Left lung (tissue), 10 donors: ENCODE results near the gene NBL1. TPM values are rescaled to one million over a fixed set of nuclear protein-coding genes. Genes with fewer than 3 reads are reported as not detected.

Experiments
- ATAC-seq: fragments of 200-7000 bp; cut with Tn5 transposase; one replicate; pipeline ENCODE4 v1.9.1; 2020; ENCODE audit warnings: moderate library complexity
- DNase-seq, 4 donors: peaks; one replicate each; pipeline ENCODE4 v3.0.0-alpha.2; 2013 to 2020
- H3K27ac ChIP-seq, 2 donors: fragments of 200-600 bp; sonication (generic) in 1 of 2; one replicate each; pipeline versions ENCODE4 v1.5.0 to v1.8.0; 2020 to 2021
- H3K27me3 ChIP-seq, 2 donors: fragments of 200-600 bp; sonication (generic) in 1 of 2; one replicate each; pipeline versions ENCODE4 v1.5.0 to v1.8.0; 2020 to 2021
- H3K36me3 ChIP-seq, 2 donors: fragments of 200-600 bp; sonication (generic) in 1 of 2; one replicate each; pipeline versions ENCODE4 v1.5.0 to v1.8.0; 2020 to 2021
- H3K4me1 ChIP-seq, 2 donors: fragments of 200-600 bp; one replicate each; pipeline ENCODE4 v1.8.0; 2021
- H3K4me3 ChIP-seq, 2 donors: fragments of 200-600 bp; sonication (generic) in 1 of 2; one replicate each; pipeline versions ENCODE4 v1.5.0 to v1.8.0; 2020 to 2021; ENCODE audit warnings: mild to moderate bottlenecking in 1 of 2
- H3K9me3 ChIP-seq, 2 donors: fragments of 200-600 bp; sonication (generic) in 1 of 2; one replicate each; pipeline versions ENCODE4 v1.5.0 to v1.8.0; 2020 to 2021
- CTCF ChIP-seq, 2 donors: fragments of 200-600 bp; sonication (generic) in 1 of 2; IDR thresholded peaks; one replicate each; pipeline versions ENCODE4 v1.5.0 to v1.8.0; 2021; ENCODE audit warnings: antibody characterized with exemption in 2 of 2
- intact Hi-C, 2 donors: fragments of 100-400 bp; cut with DNase I; formaldehyde crosslinking; loops; one replicate each; pipeline versions ENCODE4 v1.11.2 to v1.14.2; 2022
- polyA plus RNA-seq, 6 donors: library from polyadenylated mRNA; unstranded; fragments of 120-200 nt; gene quantifications; one replicate each; pipeline ENCODE4 v1.2.1, GENCODE V29; 2013; ENCODE audit not compliant: insufficient read length in 6 of 6
- total RNA-seq, 2 donors: library from RNA; stranded (reverse); fragmentation: NEBNext Ultra II Directional; extraction: Animal tissue kit (Norgen Biotek cat#: 25700); gene quantifications; one replicate each; pipeline ENCODE4 v1.2.1, GENCODE V29; 2021
- donor health status: DM: no; HTN: yes; CAD: no.
- donor health status: DM: no; HTN: no; CAD: no.

Gene NBL1
- total and polyA plus RNA-seq, 8 donors = 69.1 to 180 (median 89.6) TPM

- no peaks in the 10 kb centered on the region for H3K36me3 ChIP-seq
- no peak for DNase-seq
- no peak overlapping the region for H3K4me3 ChIP-seq
- H3K27me3 ChIP-seq = peaks cover 0 to 31% of the 10 kb centered on the region in 2 donors
- H3K4me1 ChIP-seq = no peaks in the 10 kb centered on the region
- H3K9me3 ChIP-seq = no peaks in the 10 kb centered on the region
- no peak for ATAC-seq
- TF ChIP-seq CTCF (IDR thresholded peaks at IDR 0.05) = no peak
- H3K27ac ChIP-seq = no peak overlapping the region
- intact Hi-C loops = no loop called here
Measured at GRCh38 chr1:19675797-19676196, 31.7 kb downstream of the NBL1 start.

- no peaks in the 10 kb centered on the region for H3K9me3 ChIP-seq
- ATAC-seq (peak; percentile 83), DNase-seq (peak in 2 of 4 donors; percentile 53 to 65)
- TF ChIP-seq CTCF (IDR thresholded peaks at IDR 0.05) = no peak
- H3K27ac ChIP-seq = no peak overlapping the region
- intact Hi-C loops = no loop called here
- H3K27me3 ChIP-seq = peaks cover 0 to 31% of the 10 kb centered on the region in 2 donors
- H3K4me3 ChIP-seq = no peak overlapping the region
- no peaks in the 10 kb centered on the region for H3K4me1 ChIP-seq
- H3K36me3 ChIP-seq = no peaks in the 10 kb centered on the region
Measured at GRCh38 chr1:19676438-19676922, 32.4 kb downstream of the NBL1 start.

- Histone ChIP-seq H3K27me3 (peaks cover 0 to 25% of the 10 kb centered on the region in 2 donors), H3K4me3 (no peak overlapping the region), H3K4me1 (no peaks in the 10 kb centered on the region), H3K27ac (no peak overlapping the region), H3K9me3 (no peaks in the 10 kb centered on the region), H3K36me3 (peaks cover 0 to 16% of the 10 kb centered on the region in 2 donors)
- intact Hi-C loops = no loop called here
- no peak for TF ChIP-seq CTCF (IDR thresholded peaks at IDR 0.05)
- ATAC-seq (no peak), DNase-seq (no peak)
Measured at GRCh38 chr1:19678493-19678892, 34.4 kb downstream of the NBL1 start.

- intact Hi-C loops = no loop called here
- no peak for ATAC-seq
Measured at GRCh38 chr1:19678931-19679453, 34.9 kb downstream of the NBL1 start.

GRCh38 chr1:19679691-19680090 lies 35.6 kb downstream of the NBL1 start:
- no peak for TF ChIP-seq CTCF (IDR thresholded peaks at IDR 0.05)
- Histone ChIP-seq H3K9me3 (no peaks in the 10 kb centered on the region), H3K4me3 (no peak overlapping the region), H3K27me3 (peaks cover 0 to 19% of the 10 kb centered on the region in 2 donors), H3K36me3 (peaks cover 0 to 16% of the 10 kb centered on the region in 2 donors), H3K27ac (no peak overlapping the region), H3K4me1 (no peaks in the 10 kb centered on the region)
- DNase-seq = no peak
- ATAC-seq = no peak
- intact Hi-C loops = no loop called here

More at GRCh38 chr1:19678931-19679453, 34.9 kb downstream of the NBL1 start:
- Histone ChIP-seq H3K36me3 (peaks cover 0 to 16% of the 10 kb centered on the region in 2 donors), H3K27ac (no peak overlapping the region), H3K4me3 (no peak overlapping the region), H3K9me3 (no peaks in the 10 kb centered on the region), H3K4me1 (no peaks in the 10 kb centered on the region), H3K27me3 (peaks cover 0 to 25% of the 10 kb centered on the region in 2 donors)
- peak in 1 of 4 donors; percentile 68 for DNase-seq
- TF ChIP-seq CTCF (IDR thresholded peaks at IDR 0.05) = no peak
